ENCODE data around the gene RARRES2. TPM values are rescaled to one million over a fixed set of nuclear protein-coding genes. Genes with fewer than 3 reads are reported as not detected.
"Not testable (repeated sequence)": the region's sequence is repeated elsewhere in the genome, so short reads cannot be mapped to it uniquely, and the experiment has no call there.

Gene RARRES2
- total RNA-seq = not detected in 2 replicates

- Mint-ChIP-seq H3K27ac (no peak within 1 kb of the TSS), H3K4me3 (no peak within 1 kb of the TSS), H3K36me3 (ENCODE audit: low read depth) (peaks cover 3% of the 10 kb centered on the region), H3K4me1 (ENCODE audit: low read depth) (no peaks in the 10 kb centered on the region), H3K27me3 (ENCODE audit: insufficient read depth) (peaks cover 37% of the 10 kb centered on the region), H3K9me3 (peaks cover 2% of the 10 kb centered on the region)
- intact Hi-C loops (cut with micrococcal nuclease) = no loop called here
- no peak for DNase-seq (ENCODE audit: low spot score)
Observed at GRCh38 chr7:150341263-150342120, at the start of gene RARRES2. Gene RARRES2, minus strand, starts transcription at chr7:150341629. Its CDS starts 1,020 bp downstream, at chr7:150340609.

- no peaks in the 10 kb centered on the region for H3K27me3 Mint-ChIP-seq (ENCODE audit: insufficient read depth)
- H3K27ac Mint-ChIP-seq = no peak overlapping the region
- H3K9me3 Mint-ChIP-seq = no peaks in the 10 kb centered on the region
- peaks cover 20% of the 10 kb centered on the region for H3K36me3 Mint-ChIP-seq (ENCODE audit: low read depth)
- no peaks in the 10 kb centered on the region for H3K4me1 Mint-ChIP-seq (ENCODE audit: low read depth)
- H3K4me3 Mint-ChIP-seq = no peak overlapping the region
- intact Hi-C loops (cut with micrococcal nuclease) = no loop called here
- DNase-seq (ENCODE audit: low spot score) = no peak
Observed at GRCh38 chr7:150390205-150390604, 48.8 kb upstream of the RARRES2 start.

- Mint-ChIP-seq H3K9me3 (no peaks in the 10 kb centered on the region), H3K36me3 (ENCODE audit: low read depth) (peaks cover 22% of the 10 kb centered on the region), H3K4me3 (no peak overlapping the region), H3K4me1 (ENCODE audit: low read depth) (no peaks in the 10 kb centered on the region), H3K27me3 (ENCODE audit: insufficient read depth) (no peaks in the 10 kb centered on the region), H3K27ac (no peak overlapping the region)
- intact Hi-C loops (cut with micrococcal nuclease) = no loop called here
- no peak for DNase-seq (ENCODE audit: low spot score)
Observed at GRCh38 chr7:150389532-150389816, 48.0 kb upstream of the RARRES2 start.

DNA sequence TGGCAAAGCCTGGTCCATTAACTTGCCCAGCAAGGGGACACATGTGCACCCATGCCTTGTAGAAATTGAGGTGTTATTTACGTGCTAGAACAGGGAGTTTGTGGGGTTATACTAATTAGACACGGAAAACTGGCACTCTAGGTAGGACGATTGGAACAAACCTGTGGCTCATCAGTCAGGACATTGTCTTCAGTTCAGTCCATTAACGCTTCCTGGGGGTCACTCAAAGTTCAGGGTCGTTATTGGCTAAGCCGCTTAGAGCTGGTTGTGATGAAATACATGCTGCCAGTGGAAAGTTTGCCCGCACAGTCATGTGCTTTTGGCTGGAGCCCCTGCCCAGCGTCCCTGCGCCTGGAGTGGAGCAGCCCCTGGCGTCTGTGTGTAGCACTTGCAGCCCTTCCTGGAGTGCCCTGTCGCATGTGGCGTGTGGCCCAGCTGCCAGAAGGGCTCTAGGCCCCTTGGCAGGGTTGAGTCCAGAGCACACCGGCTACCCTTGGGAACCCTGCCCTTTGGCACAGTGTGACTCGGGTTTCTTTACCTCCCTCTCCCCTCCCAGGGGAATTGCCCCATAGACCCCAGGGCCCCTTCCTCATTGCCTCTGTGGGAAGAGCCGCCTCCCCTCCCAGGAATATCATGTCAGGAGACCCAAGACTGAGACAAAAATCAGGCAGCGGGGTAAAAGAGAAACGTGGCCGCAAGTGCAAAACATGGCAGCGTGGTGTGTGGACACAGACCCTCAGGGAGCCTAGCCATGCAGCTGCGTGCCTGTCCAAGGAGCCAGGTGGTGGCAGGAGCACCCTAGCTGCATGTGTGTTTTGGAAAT, 47.5 kb upstream of the RARRES2 start:
- Mint-ChIP-seq H3K4me3 (no peak overlapping the region), H3K27ac (no peak overlapping the region), H3K4me1 (ENCODE audit: low read depth) (no peaks in the 10 kb centered on the region), H3K9me3 (no peaks in the 10 kb centered on the region), H3K36me3 (ENCODE audit: low read depth) (peaks cover 22% of the 10 kb centered on the region), H3K27me3 (ENCODE audit: insufficient read depth) (no peaks in the 10 kb centered on the region)
- DNase-seq (ENCODE audit: low spot score) = no peak
- intact Hi-C loops (cut with micrococcal nuclease) = no loop called here

GRCh38 chr7:150388306-150388705, 46.9 kb upstream of the RARRES2 start:
- intact Hi-C loops (cut with micrococcal nuclease) = no loop called here
- no peak overlapping the region for H3K27ac Mint-ChIP-seq
- no peak overlapping the region for H3K4me3 Mint-ChIP-seq
- H3K4me1 Mint-ChIP-seq (ENCODE audit: low read depth) = peaks cover 1% of the 10 kb centered on the region
- no peaks in the 10 kb centered on the region for H3K27me3 Mint-ChIP-seq (ENCODE audit: insufficient read depth)
- no peaks in the 10 kb centered on the region for H3K9me3 Mint-ChIP-seq
- DNase-seq (ENCODE audit: low spot score) = no peak
- H3K36me3 Mint-ChIP-seq (ENCODE audit: low read depth) = peaks cover 22% of the 10 kb centered on the region

- intact Hi-C loops (cut with micrococcal nuclease); H3K27ac Mint-ChIP-seq; H3K9me3 Mint-ChIP-seq; H3K27me3 Mint-ChIP-seq (ENCODE audit: insufficient read depth); H3K4me3 Mint-ChIP-seq; DNase-seq (ENCODE audit: low spot score): not testable (repeated sequence)
- peaks cover 16% of the 10 kb centered on the region for H3K36me3 Mint-ChIP-seq (ENCODE audit: low read depth)
- H3K4me1 Mint-ChIP-seq (ENCODE audit: low read depth) = peaks cover 13% of the 10 kb centered on the region
Observed at GRCh38 chr7:150385884-150386283, 44.5 kb upstream of the RARRES2 start.

GRCh38 chr7:150385302-150385723, 43.9 kb upstream of the RARRES2 start:
- Mint-ChIP-seq H3K4me3 (no peak overlapping the region), H3K9me3 (no peaks in the 10 kb centered on the region)

GRCh38 chr7:150384406-150385301, 43.2 kb upstream of the RARRES2 start:
- no peak for DNase-seq (ENCODE audit: low spot score)
- H3K27me3 Mint-ChIP-seq (ENCODE audit: insufficient read depth) = no peaks in the 10 kb centered on the region
- no peak overlapping the region for H3K4me3 Mint-ChIP-seq
- intact Hi-C loops (cut with micrococcal nuclease) = no loop called here
- H3K9me3 Mint-ChIP-seq = no peaks in the 10 kb centered on the region
- H3K36me3 Mint-ChIP-seq (ENCODE audit: low read depth) = peaks cover 9% of the 10 kb centered on the region
- H3K4me1 Mint-ChIP-seq (ENCODE audit: low read depth) = peaks cover 25% of the 10 kb centered on the region
- no peak overlapping the region for H3K27ac Mint-ChIP-seq

More at GRCh38 chr7:150385302-150385723, 43.9 kb upstream of the RARRES2 start:
- H3K36me3 Mint-ChIP-seq (ENCODE audit: low read depth) = peaks cover 10% of the 10 kb centered on the region
- no peak overlapping the region for H3K27ac Mint-ChIP-seq
- H3K27me3 Mint-ChIP-seq (ENCODE audit: insufficient read depth) = no peaks in the 10 kb centered on the region
- intact Hi-C loops (cut with micrococcal nuclease) = no loop called here
- DNase-seq (ENCODE audit: low spot score) = no peak
- peaks cover 18% of the 10 kb centered on the region for H3K4me1 Mint-ChIP-seq (ENCODE audit: low read depth)

GRCh38 chr7:150383710-150384397, 42.4 kb upstream of the RARRES2 start:
- Mint-ChIP-seq H3K27me3 (ENCODE audit: insufficient read depth) (no peaks in the 10 kb centered on the region), H3K4me3 (no peak overlapping the region), H3K4me1 (ENCODE audit: low read depth) (peaks cover 27% of the 10 kb centered on the region), H3K9me3 (no peaks in the 10 kb centered on the region), H3K27ac (no peak overlapping the region), H3K36me3 (ENCODE audit: low read depth) (peaks cover 9% of the 10 kb centered on the region)
- DNase-seq (ENCODE audit: low spot score) = no peak
- intact Hi-C loops (cut with micrococcal nuclease) = no loop called here

DNA sequence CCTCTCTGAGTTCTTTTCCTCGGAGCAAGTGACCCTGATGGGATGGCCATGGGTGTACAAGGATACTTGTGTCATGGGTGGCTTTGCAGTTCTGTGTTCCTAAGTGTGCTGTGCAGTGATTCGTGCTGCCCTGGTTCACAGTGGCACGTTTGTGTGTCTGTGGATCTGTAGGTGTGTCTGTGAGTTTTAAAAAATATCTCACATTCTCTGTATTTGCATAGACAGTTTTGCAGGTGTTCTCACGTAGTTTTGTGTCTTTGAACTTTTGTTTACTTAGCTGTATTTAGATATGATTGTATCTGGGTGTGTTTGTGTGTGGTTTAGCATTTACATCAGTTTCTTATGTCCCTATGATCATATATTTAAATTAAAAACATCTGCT, 41.4 kb upstream of the RARRES2 start:
- intact Hi-C loops (cut with micrococcal nuclease) = no loop called here
- Mint-ChIP-seq H3K4me1 (ENCODE audit: low read depth) (peaks cover 32% of the 10 kb centered on the region), H3K27ac (no peak overlapping the region), H3K36me3 (ENCODE audit: low read depth) (peaks cover 9% of the 10 kb centered on the region), H3K4me3 (no peak overlapping the region), H3K27me3 (ENCODE audit: insufficient read depth) (no peaks in the 10 kb centered on the region), H3K9me3 (no peaks in the 10 kb centered on the region)
- no peak for DNase-seq (ENCODE audit: low spot score)

- H3K9me3 Mint-ChIP-seq = no peaks in the 10 kb centered on the region
- intact Hi-C loops (cut with micrococcal nuclease) = no loop called here
- peaks cover 9% of the 10 kb centered on the region for H3K36me3 Mint-ChIP-seq (ENCODE audit: low read depth)
- DNase-seq (ENCODE audit: low spot score) = no peak
- H3K4me3 Mint-ChIP-seq = no peak overlapping the region
- no peak overlapping the region for H3K27ac Mint-ChIP-seq
- H3K4me1 Mint-ChIP-seq (ENCODE audit: low read depth) = peaks cover 38% of the 10 kb centered on the region
- H3K27me3 Mint-ChIP-seq (ENCODE audit: insufficient read depth) = no peaks in the 10 kb centered on the region
Observed at GRCh38 chr7:150382123-150382843, 40.9 kb upstream of the RARRES2 start.

DNA sequence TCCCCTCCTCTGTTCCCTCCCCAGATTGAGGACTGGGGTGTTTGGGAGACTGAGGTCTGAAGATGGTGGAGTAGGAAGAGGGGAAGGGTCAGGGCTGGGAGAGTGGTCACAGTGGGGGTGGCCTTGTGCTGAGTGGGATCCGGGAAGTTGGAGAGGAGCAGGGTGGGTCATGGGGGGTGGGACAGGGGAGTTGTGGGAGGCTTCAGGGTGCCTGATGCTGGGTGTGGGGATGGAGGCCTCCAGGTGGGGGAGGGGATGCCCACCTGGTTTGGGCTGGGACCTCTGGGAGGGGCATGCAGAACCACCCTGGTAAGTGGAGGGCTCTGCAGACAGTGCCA, 40.3 kb upstream of the RARRES2 start:
- Mint-ChIP-seq H3K27ac (no peak overlapping the region), H3K27me3 (ENCODE audit: insufficient read depth) (no peaks in the 10 kb centered on the region), H3K4me3 (no peak overlapping the region), H3K4me1 (ENCODE audit: low read depth) (peaks cover 42% of the 10 kb centered on the region), H3K36me3 (ENCODE audit: low read depth) (peaks cover 9% of the 10 kb centered on the region), H3K9me3 (no peaks in the 10 kb centered on the region)
- intact Hi-C loops (cut with micrococcal nuclease) = no loop called here
- DNase-seq (ENCODE audit: low spot score) = no peak
